ENCODE measurements around the gene RGSL1.

The RGSL1 gene

GRCh38 chr1:182608845-182609610 lies 159.1 kb downstream of the RGSL1 start:
- no peak for DNase-seq (ENCODE audit: low spot score)
- no peak for FAIRE-seq
